Thyroid gland (tissue), 4 donors: ENCODE measurements around the gene CFHR2.

Experiments
- CTCF ChIP-seq, 6 experiments: fragments of 200-600 bp in 3 of 6; fragments of 450-650 bp in 3 of 6; sonication (generic) in 3 of 6; IDR thresholded peaks; one replicate each; pipeline ENCODE4 v1.5.1; 2016 to 2019; ENCODE audit warnings: antibody characterized with exemption in 6 of 6, mild to moderate bottlenecking in 2 of 6, inconsistent platforms in 1 of 6, moderate library complexity in 1 of 6
- POLR2A ChIP-seq, 2 donors: fragments of 450-650 bp; IDR thresholded peaks; one replicate each; pipeline ENCODE4 v1.6.1; 2017; ENCODE audit warnings: antibody characterized with exemption in 2 of 2, mild to moderate bottlenecking in 2 of 2, moderate library complexity in 1 of 2

GRCh38 chr1:197008861-197009260, 65.3 kb downstream of the CFHR2 start:
- TF ChIP-seq CTCF (IDR thresholded peaks at IDR 0.05) (no peak), POLR2A (IDR thresholded peaks at IDR 0.05) (no peak)
